ENCODE data around the gene CPZ.

The CPZ gene

GRCh38 chr4:8596891-8597290 is 4.3 kb downstream of the CPZ start:
- no peak for DNase-seq

GRCh38 chr4:8597319-8597718 is 4.8 kb downstream of the CPZ start:
- DNase-seq, result no peak

DNA sequence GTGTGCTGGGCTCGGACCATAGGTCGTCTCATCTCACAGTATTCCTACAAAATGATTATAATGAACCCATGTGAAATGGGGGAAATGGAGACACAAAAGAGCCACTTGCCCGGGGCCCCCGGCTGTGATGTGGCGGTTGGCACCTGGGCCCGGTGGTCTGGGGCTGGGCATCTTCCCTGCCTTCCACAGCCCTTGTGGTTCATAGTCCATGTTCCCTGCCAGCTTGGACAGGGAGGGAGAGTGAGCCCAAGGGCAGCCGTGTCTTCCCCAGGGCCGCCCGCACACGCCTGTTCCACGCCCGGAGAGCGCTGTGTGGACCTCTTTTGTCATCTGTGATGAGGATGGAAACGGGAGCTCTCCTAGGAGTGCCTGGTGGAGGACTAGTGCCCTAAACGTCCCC is 5.2 kb downstream of the CPZ start:
- no peak for DNase-seq

GRCh38 chr4:8598391-8599090 is 6.0 kb downstream of the CPZ start:
- DNase-seq, result no peak

GRCh38 chr4:8599091-8599460 is 6.5 kb downstream of the CPZ start:
- DNase-seq, result no peak

DNA sequence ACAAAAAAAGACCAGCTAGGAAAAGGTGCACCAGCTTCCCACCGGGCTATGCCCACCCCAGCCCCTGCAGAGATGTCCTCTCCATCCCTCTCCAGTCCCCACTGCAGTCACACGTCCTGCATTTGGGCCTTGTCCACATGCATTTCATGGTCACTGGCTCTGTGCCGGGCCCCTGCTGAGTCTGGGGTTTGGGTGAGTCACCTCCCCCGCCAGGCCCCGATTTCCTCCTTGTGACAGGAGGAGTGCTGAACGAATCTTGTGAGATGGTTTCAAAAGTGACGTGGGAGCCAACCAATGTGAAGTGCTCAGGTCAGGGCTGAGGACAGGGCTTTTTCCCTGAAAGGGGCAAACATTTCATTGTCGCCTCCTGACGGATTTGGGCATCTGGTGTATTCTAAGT is 7.1 kb downstream of the CPZ start:
- DNase-seq, result no peak

DNA sequence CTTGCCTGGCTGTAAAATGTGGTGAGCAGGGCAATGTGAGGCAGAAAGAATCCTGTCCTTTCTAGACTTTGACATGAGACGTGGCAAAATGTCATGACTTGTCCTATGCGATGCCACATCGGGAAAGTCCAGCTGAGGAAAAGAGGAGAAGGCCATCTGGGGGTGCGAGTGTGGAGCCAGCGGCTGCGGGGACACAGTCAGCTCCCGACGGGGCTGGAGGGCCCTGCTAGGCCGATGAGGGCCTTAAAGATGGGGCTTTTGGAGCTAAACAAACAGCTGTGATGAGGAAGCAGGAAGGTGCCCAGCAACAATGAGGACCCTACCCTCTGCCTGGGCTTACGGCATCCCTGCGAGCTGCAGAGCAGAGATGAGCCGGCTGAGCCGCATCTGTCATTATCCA is 7.7 kb downstream of the CPZ start:
- no peak for DNase-seq

GRCh38 chr4:8600686-8601085 is 8.1 kb downstream of the CPZ start:
- DNase-seq, result no peak

GRCh38 chr4:8601086-8601485 is 8.5 kb downstream of the CPZ start:
- no peak for DNase-seq

DNA sequence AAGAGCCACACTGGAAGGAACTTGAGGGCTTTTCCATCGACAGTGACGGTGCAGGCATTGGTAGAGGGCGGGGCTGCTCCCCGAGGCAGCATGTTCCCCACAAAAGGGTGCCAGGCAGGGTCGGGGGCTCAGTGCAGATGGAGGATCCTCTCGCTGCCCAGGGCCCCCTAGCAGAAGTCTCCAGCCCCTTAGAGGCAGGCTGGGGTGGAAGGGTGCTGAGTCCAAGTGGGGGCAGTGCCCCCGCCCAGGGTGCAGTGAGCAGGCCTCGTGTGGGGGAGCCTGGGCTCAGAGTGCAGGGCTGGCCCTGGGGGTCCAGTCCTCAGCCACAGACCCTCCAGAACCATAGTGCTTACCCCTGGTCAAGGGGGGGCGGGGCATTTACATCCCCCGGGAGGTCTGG is 9.0 kb downstream of the CPZ start:
- no peak for DNase-seq

DNA sequence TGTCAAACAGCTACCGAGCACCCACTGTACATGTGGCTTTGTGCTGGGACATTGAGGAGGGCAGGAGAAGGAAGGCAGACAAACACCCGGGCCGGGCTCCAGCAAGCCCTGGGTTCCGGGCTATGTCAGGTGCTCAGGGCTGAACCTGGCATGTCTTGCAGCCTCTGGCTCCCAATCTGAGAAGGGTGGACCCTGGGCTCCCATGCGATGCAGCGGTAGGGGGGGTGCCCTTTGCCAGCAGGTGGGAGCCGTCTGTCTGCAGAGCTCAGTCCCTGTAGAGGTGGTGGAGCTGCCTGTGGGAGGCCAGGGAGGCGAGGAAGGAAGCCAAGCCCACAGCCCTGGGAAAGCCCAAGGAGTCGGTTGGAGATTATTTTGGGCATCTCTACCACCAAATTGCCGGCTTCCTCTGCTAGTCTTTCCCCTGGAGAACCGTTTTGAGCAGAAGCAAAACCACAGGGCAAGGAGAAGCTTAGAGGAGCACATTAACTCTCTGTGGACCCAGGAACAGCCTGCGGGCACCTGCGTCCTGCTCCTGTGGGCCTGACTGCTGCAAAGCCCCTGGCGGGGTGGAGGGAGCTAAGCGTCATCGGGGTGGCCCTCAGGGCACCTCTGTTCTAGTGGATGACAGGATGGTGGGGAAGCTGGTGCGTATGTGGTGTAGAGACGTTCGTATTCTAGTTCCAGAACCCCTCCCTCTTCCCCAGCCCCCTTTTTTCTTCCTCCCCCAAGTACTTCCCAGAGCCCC is 10.3 kb downstream of the CPZ start:
- DNase-seq, result no peak

- no peak for DNase-seq
These were observed 11.4 kb downstream of the CPZ start for GRCh38 chr4:8603931-8604330.

DNA sequence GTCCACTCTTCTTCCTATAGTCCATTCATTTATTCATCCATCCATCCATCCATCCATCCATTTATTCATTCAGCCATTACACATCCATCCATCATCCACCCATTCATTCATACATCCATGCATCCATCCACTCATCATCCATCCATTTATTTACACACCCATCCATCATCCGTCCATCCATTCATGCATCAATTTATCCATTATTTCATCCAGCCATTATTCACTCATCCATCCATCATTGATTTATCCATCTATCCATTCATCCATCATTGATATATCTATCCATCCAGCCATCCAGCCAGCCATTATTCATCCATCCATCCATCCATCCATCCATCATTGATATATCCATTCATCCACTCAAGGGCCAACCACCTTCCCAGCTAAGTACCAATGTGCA is 12.7 kb downstream of the CPZ start:
- DNase-seq, result no peak

DNA sequence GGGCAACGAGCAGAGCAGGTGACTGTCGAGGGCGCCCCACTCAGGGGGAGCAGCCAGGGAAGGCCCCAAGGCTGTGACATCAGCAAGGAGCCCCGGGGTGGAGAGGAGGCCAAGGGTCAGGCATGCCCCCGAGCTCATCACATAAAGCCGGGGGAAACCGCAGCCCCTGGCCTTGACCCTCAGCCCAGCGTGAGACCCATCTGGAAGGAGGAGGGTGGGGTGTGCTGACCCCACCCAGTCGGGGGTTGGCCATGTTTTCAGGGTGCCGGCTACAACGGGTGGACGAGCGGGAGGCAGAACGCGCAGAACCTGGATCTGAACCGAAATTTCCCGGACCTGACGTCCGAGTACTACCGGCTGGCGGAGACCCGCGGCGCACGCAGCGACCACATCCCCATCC is 13.9 kb downstream of the CPZ start:
- DNase-seq, result no peak

DNA sequence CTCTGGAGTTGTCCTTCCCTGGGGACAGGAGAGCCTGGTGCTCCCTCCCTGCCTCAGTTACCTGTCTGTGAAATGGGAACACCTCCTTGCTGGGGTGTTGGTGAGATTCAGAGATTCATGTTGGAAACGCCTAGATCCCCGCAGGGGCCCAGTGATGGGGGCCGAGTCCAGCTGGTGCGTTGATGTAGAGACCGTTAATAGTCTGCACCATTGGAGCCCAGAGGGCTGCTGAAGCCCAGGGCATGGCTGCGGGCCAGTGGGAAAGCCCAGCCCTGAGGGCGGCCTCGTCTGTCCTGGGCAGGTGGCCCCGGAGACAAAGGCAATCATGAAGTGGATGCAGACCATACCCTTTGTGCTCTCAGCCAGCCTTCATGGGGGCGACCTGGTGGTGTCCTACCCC is 14.4 kb downstream of the CPZ start:
- DNase-seq, result no peak

- DNase-seq, result no peak
These were observed 15.3 kb downstream of the CPZ start for GRCh38 chr4:8607603-8608481.

DNA sequence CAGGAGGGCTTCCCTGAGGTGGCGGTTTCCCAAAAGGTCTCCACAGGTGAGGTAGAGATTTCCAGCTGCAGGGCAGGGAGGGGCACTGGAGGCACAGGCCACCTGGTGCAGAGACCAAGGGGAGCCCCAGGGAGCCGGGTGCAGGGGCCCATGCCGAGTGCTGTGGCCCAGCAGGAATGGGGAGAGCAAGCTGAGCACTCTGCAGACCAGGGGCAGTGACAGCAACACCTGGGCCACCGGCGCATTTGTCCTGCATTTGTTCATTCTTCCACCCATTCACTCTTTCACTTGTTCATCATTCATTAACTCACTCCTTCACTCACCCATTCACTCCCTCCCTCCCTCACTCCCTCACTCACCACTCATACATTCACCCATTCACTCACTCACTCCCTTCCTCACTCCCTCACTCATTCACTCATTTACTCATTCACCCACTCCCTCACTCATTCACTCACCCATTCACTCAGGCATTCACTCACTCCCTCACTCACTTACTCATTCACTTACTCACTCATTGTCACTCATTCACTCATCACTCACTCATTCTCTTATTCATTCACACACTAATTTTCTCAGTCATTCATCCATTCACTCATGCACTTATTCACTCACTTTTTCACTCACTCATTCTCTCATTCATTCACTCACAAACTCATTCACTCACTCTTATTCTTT is 16.3 kb downstream of the CPZ start:
- no peak for DNase-seq

- no peak for DNase-seq
These were observed 16.8 kb downstream of the CPZ start for GRCh38 chr4:8609406-8609805.

DNA sequence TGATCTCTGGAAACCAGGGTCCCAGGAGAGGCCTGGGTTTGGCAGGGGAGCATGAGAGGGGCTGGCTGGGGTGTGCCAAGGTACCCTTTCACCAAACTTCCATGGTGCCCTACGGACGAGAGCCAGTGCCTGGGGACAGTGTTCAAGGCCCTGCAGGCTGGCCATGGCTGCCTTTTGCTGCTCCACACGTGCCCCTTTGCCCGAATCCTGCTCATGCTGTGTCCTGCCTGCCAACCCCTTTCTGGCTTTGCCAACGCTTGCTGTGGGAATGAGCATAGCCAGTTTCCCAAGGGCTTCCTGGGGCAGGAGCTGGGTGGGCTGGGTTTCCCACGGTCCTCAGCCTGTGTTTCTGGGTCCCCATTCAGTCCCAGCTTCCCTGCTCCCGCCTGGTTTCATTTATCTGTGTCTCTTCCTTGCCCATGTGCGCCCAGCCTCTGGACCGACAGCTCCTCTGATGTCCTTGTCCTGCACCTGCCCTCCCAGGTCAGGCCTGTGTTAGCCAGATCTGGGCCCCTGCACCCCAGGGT is 17.3 kb downstream of the CPZ start:
- DNase-seq, result no peak

DNA sequence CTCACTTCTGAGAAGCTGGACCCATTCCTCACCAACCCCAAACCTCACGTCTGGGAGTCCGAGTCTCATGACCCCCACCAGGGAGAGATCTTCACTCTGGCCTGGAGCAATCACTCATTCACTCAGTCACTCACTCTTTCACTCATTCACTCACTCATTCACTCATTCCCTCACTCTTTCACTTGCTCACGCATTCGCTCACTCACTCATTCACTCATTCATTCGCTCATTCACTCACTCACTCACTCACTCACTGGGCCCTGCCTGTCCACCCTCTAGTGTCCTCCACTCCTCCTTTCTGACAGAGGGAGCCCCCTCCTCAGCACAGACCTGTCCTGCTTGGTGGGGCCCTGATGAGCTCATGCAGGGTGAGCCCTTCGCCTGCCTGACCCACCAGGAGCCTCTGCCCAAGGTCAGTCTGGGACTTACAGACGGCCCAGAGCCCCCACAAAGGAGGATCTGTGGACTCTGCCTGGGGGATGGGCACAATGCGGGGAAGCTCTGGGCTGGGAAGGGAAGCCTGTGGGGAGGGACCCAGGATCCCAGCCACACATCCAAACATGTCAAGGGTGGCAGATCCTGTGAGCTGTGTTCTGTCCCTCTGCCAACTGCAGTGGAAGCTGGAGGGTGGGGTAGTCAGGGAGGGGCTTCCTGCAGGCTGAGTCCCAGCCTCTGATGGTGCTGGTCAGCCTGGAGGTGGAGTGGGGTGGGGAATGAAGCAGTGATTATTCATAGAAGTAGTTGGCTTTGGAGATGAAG is 18.5 kb downstream of the CPZ start:
- DNase-seq, result no peak

- no peak for DNase-seq
These were observed 20.1 kb downstream of the CPZ start for GRCh38 chr4:8612646-8613045.
